Occipital lobe (tissue), 2 donors: Measurements from ENCODE around the gene TRIM41. TPM values are rescaled to one million over a fixed set of nuclear protein-coding genes. Genes with fewer than 3 reads are reported as not detected.
"Not testable (repeated sequence)": the region's sequence is repeated elsewhere in the genome, so short reads cannot be mapped to it uniquely, and the experiment has no call there.

ENCODE experiments used
- DNase-seq: peaks from one replicate; lab custom pipeline; 2025; lab: John Stamatoyannopoulos, UW
- total RNA-seq: library from RNA; depleted of rRNA; stranded (reverse); fragments of >200 nt; gene quantifications from one replicate; pipeline ENCODE4 v1.2.3, GENCODE V29; 2014

Gene TRIM41
- 11.9 TPM for total RNA-seq

GRCh38 chr5:181223058-181223728 lies at the start of gene TRIM41:
Gene TRIM41, plus strand, starts transcription at chr5:181223281. Its CDS starts 719 bp downstream, at chr5:181224000.
- DNase-seq: no peak

GRCh38 chr5:181173420-181174342 lies 49.4 kb upstream of the TRIM41 start:
- DNase-seq: no peak

- no peak for DNase-seq
Observed at GRCh38 chr5:181176254-181176952, 46.7 kb upstream of the TRIM41 start.

DNA sequence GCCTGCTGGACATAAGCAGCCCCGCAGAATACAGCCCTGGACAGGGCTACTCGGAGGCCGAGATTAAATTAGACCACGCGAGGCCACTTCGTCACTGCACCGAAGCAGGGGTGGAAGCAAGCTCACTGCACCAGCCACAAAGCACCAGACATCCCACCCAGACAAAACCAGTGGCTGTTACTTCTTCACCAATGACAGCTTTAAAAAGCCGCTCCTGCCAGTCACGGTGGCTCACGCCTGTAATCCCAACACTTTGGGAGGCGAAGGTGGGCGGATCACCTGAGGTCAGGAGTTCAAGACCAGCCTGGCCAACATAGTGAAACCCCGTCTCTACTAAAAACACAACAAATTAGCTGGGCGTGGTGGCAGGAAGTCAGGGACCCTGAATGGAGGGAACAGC lies 45.5 kb upstream of the TRIM41 start:
- not testable (repeated sequence) for DNase-seq

DNA sequence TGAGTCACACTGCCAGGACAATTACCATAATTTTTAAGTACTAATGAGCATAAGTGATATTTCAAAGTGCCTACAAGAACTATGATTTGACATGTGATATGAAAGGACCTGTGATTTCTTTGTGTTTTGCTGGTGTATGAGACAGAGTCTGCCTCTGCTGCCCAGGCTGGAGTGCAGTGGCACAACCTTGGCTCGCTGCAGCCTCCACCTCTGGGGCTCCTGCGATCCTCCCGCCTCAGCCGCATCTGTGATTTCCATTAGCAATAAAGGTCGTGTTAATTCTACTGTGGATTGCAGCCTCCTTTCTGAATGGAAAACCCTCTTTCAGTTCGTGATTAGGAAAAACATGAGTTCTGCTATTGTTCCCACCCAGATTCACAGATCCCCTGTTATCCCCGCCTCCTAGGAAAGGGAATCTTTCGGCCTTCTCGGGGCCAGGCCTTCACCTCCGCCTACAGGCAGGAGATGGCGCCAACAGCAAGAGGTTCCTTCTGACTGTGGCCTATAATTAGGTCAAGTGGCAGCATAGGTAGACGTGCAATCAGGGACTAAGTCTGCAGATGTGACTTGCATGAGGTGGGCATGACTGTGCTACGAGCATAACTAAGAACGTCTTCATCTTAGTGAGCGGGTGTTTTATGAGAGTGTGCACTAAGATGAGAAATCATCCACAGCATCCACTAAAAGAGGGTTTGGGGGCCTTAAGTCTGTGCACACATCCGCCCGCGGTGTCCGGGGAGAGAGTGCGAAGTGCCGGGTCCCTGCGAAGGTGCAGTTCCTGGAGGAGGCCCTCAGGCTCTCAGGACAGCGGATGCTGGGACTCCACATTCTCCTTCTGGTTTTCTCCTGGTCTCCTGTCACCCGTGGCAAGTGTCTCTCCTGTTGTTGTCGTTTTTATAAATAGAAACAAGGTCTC lies 41.2 kb upstream of the TRIM41 start:
- DNase-seq: no peak

GRCh38 chr5:181182651-181183050 lies 40.4 kb upstream of the TRIM41 start:
- DNase-seq: no peak

DNA sequence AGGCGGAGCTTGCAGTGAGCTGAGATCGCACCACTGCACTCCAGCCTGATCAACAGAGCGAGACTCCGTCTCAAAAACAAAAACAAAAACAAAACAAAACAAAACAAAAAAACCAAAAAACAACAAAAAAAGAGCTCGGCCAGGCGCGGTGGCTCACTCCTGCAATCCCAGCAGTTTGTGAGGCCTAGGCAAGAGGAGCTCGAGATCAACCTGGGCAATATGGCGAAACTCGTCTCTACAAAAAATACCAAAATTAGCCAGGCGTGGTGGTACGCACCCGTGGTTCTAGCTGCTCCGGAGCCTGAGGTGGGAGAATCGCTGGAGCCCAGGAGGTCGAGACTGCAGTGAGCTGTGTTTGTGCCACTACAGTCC lies 38.2 kb upstream of the TRIM41 start:
- no peak for DNase-seq

- DNase-seq: no peak
Observed at GRCh38 chr5:181185560-181185959, 37.5 kb upstream of the TRIM41 start.

- DNase-seq: no peak
Observed at GRCh38 chr5:181186022-181186421, 37.1 kb upstream of the TRIM41 start.

GRCh38 chr5:181186986-181187499 lies 36.0 kb upstream of the TRIM41 start:
- no peak for DNase-seq

GRCh38 chr5:181187500-181188213 lies 35.4 kb upstream of the TRIM41 start:
- no peak for DNase-seq

DNA sequence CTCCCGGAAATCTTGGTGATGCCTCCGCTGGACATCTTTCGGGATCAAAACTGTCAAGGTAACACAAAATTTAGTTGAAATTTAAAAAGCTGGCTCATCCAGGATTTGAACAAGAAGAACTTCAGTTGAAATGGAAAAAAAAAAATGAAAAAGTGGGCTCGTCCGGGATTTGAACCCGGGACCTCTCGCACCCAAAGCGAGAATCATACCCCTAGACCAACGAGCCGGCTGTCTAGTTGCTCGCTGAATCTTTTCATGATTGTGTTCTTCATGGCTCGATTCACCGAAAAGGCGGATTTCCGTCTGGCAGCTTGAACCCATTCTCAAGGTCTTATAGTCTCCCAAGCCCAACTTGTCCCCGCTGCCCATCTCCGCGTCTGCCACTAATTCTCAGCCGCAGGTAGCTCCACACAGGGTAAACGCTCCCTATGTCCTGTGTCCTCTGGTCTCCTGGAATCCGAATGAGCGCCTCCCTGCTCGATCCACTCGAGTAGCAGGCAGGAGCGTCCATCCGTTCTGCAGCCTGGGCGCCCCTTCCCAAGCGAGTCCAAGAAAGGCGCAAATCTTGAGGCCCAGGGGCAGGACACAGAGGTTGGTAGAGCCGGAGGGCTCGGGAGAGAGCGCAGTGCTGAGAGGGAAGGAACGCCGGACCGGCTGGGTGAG lies 34.2 kb upstream of the TRIM41 start:
- DNase-seq: no peak

GRCh38 chr5:181189363-181189961 lies 33.6 kb upstream of the TRIM41 start:
- no peak for DNase-seq

DNA sequence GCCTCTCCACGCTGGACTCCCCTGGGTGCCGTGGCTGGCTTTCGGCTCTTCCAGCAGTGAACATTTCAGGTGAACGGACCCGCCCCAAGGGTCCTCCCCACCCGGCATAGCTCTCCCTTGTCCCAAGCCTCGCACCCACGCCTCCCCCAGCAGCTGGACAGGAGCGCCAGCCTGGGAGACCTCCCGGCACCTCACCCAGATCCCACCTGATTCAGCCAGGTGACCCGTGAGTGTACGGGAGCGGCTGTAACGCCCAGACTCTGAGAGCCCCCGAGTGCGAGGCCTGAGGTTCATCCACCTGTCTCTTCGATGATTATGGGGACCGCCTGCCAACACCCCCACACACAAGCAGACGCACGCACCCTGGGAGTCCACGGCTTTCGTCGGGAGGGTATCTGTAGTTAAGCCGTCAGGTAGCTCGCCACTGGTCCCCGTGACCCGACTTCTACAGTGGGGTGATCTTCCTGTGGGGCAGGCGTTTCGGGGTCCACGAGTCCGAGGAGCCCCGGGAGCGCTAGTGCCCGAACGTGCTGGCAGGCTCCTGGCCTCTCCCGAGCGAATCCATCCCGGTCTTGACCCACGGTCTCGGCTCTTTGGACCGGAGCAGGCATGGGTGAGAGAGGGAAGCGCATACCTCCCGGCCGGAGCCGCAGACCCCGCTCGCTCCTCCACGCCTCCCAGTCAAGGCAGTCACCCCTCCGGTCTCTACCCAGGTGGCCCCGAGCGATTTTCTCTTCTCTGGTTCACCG lies 32.9 kb upstream of the TRIM41 start:
- DNase-seq: no peak

GRCh38 chr5:181190711-181191525 lies 32.2 kb upstream of the TRIM41 start:
- DNase-seq: no peak

GRCh38 chr5:181191526-181192336 lies 31.4 kb upstream of the TRIM41 start:
- DNase-seq: no peak
